GM12878 (cell line): ENCODE data around the gene ECSIT. TPM values are rescaled to one million over a fixed set of nuclear protein-coding genes. Genes with fewer than 3 reads are reported as not detected.

ENCODE experiments used
- CHD1 ChIP-seq: IDR thresholded peaks from 2 replicates; pipeline ENCODE4 v1.6.1; 2012; ENCODE audit warnings: low read depth, low read length, improper control_type of control experiment
- CHD4 ChIP-seq: fragments of 200-600 bp; sonication (generic); IDR thresholded peaks from 2 replicates; pipeline ENCODE4 v1.6.1; 2016; ENCODE audit warnings: mild to moderate bottlenecking
- IKZF1 ChIP-seq: fragments of 450-650 bp; conservative IDR thresholded peaks from 2 replicates; pipeline ENCODE4 v1.6.1; 2017; ENCODE audit warnings: antibody characterized with exemption, mild to moderate bottlenecking
- JUND ChIP-seq: IDR thresholded peaks from 2 replicates; pipeline ENCODE4 v1.6.1; 2012; ENCODE audit warnings: low read depth, mild to moderate bottlenecking, low read length, improper control_type of control experiment, moderate library complexity
- RB1 ChIP-seq: fragments of 450-650 bp; formaldehyde crosslinking; IDR thresholded peaks from 2 replicates; pipeline ENCODE4 v1.6.1; 2017; ENCODE audit warnings: mild to moderate bottlenecking, borderline replicate concordance
- RBBP5 ChIP-seq: fragments of 200-600 bp; sonication (generic); conservative IDR thresholded peaks from 2 replicates; pipeline ENCODE4 v1.6.1; 2016
- TBL1XR1 ChIP-seq: IDR thresholded peaks from 2 replicates; pipeline ENCODE4 v1.6.1; 2012; ENCODE audit warnings: low read depth, low read length, improper control_type of control experiment
- TCF3 ChIP-seq: IDR thresholded peaks from 2 replicates; pipeline ENCODE4 v1.6.1; 2012; ENCODE audit warnings: low read depth, mild to moderate bottlenecking, low read length, borderline replicate concordance; ENCODE audit not compliant: insufficient read depth
- ZBED1 ChIP-seq: IDR thresholded peaks from 2 replicates; pipeline ENCODE4 v1.6.1; 2016; ENCODE audit warnings: borderline replicate concordance
- polyA plus RNA-seq, 11 experiments: library from polyadenylated mRNA; depleted of rRNA in 4 of 11; unstranded in 6 of 11; stranded (reverse) in 5 of 11; fragments of >200 nt; fragmentation: Nextera tagmentation in 4 of 11; fragmentation: Illumina TruSeq in 1 of 11; extraction: Ambion mirVana in 4 of 11; extraction: Trizol in 1 of 11; gene quantifications; 1 replicate in 1 of 11; 2 replicates in 10 of 11; pipeline versions ENCODE4 v1.2.1 to v1.2.3, GENCODE V29; 2011 to 2016; ENCODE audit warnings: inconsistent platforms in 2 of 11, missing spikeins in 2 of 11, low read depth in 1 of 11
- total RNA-seq, 4 experiments: library from RNA; depleted of rRNA in 3 of 4; stranded (reverse); fragments of >200 nt in 3 of 4; fragmentation: Illumina TruSeq in 1 of 4; extraction: Trizol in 1 of 4; gene quantifications; 2 replicates each; pipeline versions ENCODE4 v1.2.1 to v1.2.3, GENCODE V29; 2013 to 2021
- TF ChIP-seq, protein P1 (sequence below): fragments of 450-650 bp; formaldehyde crosslinking; IDR thresholded peaks from 2 replicates; pipeline ENCODE4 v1.4.0; 2022; ENCODE audit warnings: mild to moderate bottlenecking, moderate library complexity
- TF ChIP-seq, protein P2 (sequence below): fragments of 450-650 bp; formaldehyde crosslinking; IDR thresholded peaks from 2 replicates; pipeline ENCODE4 v1.4.0; 2020; ENCODE audit warnings: mild to moderate bottlenecking, moderate library complexity
- TF ChIP-seq, protein P3 (sequence below): fragments of 450-650 bp; IDR thresholded peaks from 2 replicates; pipeline ENCODE4 v1.6.1; 2016; ENCODE audit warnings: mild to moderate bottlenecking, moderate library complexity, borderline replicate concordance
- TF ChIP-seq, protein P4 (sequence below): fragments of 450-650 bp; formaldehyde crosslinking; IDR thresholded peaks from 2 replicates; pipeline ENCODE4 v1.5.0; 2022; ENCODE audit warnings: mild to moderate bottlenecking, missing genetic modification characterization

The ECSIT gene
- total and polyA plus RNA-seq, 10 of the 15 experiments (the other 5 are each of a cell fraction or from before 2014, with no cell fraction given), result 1.0 to 59.6 (median 41.3) TPM

DNA sequence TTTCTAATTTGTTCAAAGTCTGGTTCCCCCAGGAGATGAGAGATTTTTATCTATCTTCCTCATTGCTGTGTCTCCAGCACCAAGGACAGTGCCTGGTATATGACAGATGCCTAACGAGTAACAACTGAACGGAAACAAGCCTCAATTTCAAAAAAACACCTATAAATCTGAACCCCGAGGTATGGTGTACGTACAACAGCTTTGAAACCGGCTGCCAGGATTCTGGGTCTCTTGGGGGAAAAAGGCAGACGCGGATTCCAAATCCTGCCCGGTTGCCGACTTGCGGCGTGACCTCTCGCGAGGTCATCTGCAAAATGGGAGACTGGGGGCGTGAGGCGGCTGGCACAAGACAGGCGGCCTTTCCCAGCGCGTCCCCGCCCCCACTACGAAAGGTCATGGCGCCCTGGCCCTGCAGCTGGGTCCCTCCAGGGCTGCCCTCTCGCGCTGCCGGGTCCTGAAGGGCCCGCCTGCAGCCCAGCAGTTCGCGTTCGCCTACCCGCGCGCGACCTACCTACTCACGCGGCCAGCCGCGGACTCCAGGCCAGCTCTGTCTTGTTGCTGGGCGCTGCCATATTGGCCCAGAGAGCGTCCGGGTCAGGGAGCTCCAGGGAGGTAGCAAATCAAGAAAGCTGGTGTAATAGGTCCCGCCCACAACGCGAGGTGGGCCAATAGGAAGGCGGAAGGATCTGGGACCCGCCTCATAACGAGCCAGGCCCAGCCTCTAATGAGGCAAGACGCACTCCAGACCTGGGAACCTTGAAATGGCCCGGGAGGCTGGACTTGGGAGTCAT lies at the start of gene ECSIT (continued):
- TF ChIP-seq TCF3, result 0 out of 2 replicates have a peak, but pooled peaks have one; percentile 40
- TF ChIP-seq, protein P1, sequence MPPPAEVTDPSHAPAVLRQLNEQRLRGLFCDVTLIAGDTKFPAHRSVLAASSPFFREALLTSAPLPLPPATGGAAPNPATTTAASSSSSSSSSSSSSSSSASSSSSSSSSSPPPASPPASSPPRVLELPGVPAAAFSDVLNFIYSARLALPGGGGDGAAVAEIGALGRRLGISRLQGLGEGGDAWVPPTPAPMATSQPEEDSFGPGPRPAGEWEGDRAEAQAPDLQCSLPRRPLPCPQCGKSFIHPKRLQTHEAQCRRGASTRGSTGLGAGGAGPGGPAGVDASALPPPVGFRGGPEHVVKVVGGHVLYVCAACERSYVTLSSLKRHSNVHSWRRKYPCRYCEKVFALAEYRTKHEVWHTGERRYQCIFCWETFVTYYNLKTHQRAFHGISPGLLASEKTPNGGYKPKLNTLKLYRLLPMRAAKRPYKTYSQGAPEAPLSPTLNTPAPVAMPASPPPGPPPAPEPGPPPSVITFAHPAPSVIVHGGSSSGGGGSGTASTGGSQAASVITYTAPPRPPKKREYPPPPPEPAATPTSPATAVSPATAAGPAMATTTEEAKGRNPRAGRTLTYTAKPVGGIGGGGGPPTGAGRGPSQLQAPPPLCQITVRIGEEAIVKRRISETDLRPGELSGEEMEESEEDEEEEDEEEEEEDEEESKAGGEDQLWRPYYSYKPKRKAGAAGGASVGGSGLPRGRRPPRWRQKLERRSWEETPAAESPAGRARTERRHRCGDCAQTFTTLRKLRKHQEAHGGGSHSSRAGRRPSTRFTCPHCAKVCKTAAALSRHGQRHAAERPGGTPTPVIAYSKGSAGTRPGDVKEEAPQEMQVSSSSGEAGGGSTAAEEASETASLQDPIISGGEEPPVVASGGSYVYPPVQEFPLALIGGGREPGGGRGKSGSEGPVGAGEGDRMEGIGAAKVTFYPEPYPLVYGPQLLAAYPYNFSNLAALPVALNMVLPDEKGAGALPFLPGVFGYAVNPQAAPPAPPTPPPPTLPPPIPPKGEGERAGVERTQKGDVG (CRISPR knock-in tag), result no peak
- 0 out of 2 replicates have a peak, but pooled peaks have one; percentile 38 for TF ChIP-seq TBL1XR1
- no peak for TF ChIP-seq CHD4
- no peak for TF ChIP-seq JUND
- TF ChIP-seq, protein P2, sequence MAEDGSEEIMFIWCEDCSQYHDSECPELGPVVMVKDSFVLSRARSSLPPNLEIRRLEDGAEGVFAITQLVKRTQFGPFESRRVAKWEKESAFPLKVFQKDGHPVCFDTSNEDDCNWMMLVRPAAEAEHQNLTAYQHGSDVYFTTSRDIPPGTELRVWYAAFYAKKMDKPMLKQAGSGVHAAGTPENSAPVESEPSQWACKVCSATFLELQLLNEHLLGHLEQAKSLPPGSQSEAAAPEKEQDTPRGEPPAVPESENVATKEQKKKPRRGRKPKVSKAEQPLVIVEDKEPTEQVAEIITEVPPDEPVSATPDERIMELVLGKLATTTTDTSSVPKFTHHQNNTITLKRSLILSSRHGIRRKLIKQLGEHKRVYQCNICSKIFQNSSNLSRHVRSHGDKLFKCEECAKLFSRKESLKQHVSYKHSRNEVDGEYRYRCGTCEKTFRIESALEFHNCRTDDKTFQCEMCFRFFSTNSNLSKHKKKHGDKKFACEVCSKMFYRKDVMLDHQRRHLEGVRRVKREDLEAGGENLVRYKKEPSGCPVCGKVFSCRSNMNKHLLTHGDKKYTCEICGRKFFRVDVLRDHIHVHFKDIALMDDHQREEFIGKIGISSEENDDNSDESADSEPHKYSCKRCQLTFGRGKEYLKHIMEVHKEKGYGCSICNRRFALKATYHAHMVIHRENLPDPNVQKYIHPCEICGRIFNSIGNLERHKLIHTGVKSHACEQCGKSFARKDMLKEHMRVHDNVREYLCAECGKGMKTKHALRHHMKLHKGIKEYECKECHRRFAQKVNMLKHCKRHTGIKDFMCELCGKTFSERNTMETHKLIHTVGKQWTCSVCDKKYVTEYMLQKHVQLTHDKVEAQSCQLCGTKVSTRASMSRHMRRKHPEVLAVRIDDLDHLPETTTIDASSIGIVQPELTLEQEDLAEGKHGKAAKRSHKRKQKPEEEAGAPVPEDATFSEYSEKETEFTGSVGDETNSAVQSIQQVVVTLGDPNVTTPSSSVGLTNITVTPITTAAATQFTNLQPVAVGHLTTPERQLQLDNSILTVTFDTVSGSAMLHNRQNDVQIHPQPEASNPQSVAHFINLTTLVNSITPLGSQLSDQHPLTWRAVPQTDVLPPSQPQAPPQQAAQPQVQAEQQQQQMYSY, result no peak
- peak; percentile 63 for TF ChIP-seq RB1
- TF ChIP-seq ZBED1, result no peak
- TF ChIP-seq IKZF1, result peak; percentile 94
- TF ChIP-seq, protein P3, sequence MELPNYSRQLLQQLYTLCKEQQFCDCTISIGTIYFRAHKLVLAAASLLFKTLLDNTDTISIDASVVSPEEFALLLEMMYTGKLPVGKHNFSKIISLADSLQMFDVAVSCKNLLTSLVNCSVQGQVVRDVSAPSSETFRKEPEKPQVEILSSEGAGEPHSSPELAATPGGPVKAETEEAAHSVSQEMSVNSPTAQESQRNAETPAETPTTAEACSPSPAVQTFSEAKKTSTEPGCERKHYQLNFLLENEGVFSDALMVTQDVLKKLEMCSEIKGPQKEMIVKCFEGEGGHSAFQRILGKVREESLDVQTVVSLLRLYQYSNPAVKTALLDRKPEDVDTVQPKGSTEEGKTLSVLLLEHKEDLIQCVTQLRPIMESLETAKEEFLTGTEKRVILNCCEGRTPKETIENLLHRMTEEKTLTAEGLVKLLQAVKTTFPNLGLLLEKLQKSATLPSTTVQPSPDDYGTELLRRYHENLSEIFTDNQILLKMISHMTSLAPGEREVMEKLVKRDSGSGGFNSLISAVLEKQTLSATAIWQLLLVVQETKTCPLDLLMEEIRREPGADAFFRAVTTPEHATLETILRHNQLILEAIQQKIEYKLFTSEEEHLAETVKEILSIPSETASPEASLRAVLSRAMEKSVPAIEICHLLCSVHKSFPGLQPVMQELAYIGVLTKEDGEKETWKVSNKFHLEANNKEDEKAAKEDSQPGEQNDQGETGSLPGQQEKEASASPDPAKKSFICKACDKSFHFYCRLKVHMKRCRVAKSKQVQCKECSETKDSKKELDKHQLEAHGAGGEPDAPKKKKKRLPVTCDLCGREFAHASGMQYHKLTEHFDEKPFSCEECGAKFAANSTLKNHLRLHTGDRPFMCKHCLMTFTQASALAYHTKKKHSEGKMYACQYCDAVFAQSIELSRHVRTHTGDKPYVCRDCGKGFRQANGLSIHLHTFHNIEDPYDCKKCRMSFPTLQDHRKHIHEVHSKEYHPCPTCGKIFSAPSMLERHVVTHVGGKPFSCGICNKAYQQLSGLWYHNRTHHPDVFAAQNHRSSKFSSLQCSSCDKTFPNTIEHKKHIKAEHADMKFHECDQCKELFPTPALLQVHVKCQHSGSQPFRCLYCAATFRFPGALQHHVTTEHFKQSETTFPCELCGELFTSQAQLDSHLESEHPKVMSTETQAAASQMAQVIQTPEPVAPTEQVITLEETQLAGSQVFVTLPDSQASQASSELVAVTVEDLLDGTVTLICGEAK, result peak; percentile 89
- no peak for TF ChIP-seq CHD1
- TF ChIP-seq RBBP5, result peak; percentile 90; the same call in 1 of the 2 replicates
- TF ChIP-seq, protein P4, sequence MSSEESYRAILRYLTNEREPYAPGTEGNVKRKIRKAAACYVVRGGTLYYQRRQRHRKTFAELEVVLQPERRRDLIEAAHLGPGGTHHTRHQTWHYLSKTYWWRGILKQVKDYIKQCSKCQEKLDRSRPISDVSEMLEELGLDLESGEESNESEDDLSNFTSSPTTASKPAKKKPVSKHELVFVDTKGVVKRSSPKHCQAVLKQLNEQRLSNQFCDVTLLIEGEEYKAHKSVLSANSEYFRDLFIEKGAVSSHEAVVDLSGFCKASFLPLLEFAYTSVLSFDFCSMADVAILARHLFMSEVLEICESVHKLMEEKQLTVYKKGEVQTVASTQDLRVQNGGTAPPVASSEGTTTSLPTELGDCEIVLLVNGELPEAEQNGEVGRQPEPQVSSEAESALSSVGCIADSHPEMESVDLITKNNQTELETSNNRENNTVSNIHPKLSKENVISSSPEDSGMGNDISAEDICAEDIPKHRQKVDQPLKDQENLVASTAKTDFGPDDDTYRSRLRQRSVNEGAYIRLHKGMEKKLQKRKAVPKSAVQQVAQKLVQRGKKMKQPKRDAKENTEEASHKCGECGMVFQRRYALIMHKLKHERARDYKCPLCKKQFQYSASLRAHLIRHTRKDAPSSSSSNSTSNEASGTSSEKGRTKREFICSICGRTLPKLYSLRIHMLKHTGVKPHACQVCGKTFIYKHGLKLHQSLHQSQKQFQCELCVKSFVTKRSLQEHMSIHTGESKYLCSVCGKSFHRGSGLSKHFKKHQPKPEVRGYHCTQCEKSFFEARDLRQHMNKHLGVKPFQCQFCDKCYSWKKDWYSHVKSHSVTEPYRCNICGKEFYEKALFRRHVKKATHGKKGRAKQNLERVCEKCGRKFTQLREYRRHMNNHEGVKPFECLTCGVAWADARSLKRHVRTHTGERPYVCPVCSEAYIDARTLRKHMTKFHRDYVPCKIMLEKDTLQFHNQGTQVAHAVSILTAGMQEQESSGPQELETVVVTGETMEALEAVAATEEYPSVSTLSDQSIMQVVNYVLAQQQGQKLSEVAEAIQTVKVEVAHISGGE (CRISPR knock-in tag), result no peak
